Hepatocyte (in vitro differentiated cells): ENCODE results near the gene KCNK6.

Source experiments
- CTCF ChIP-seq: fragments of 200-600 bp; sonication (generic); IDR thresholded peaks from 2 replicates; pipeline ENCODE4 v1.5.1; 2016; ENCODE audit warnings: antibody characterized with exemption, mild to moderate bottlenecking; ENCODE audit not compliant: poor library complexity
- EZH2 ChIP-seq: fragments of 200-600 bp; sonication (generic); IDR thresholded peaks from 2 replicates; pipeline ENCODE4 v1.6.1; 2016; ENCODE audit warnings: antibody characterized with exemption, mild to moderate bottlenecking, borderline replicate concordance

DNA sequence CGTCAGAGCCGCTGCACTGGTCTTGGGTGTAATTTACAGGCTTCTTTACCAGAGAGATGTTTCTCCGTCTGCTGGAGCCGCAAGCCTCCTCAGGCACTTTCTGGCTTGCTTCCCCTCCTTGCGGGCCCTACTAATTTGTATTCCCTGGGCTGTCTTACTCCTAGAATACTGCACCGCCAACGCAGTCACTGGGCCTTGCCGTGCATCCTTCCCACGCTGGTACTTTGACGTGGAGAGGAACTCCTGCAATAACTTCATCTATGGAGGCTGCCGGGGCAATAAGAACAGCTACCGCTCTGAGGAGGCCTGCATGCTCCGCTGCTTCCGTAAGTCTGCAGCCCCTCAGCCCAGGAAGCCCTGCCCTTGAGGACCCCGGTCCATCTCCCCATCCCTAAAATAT is 29.7 kb upstream of the KCNK6 start:
- TF ChIP-seq EZH2 (no peak), CTCF (no peak)
